ENCODE measurements around the gene NINJ1. TPM values are rescaled to one million over a fixed set of nuclear protein-coding genes. Genes with fewer than 3 reads are reported as not detected.
A peak's percentile ranks its signal among the peaks of the same experiment; 100 is the strongest.

Gene NINJ1
- total and polyA plus RNA-seq, 2 of the 13 experiments (the other 11 are each of a cell fraction or from before 2014, with no cell fraction given), result 81.2 to 92.1 TPM

DNA sequence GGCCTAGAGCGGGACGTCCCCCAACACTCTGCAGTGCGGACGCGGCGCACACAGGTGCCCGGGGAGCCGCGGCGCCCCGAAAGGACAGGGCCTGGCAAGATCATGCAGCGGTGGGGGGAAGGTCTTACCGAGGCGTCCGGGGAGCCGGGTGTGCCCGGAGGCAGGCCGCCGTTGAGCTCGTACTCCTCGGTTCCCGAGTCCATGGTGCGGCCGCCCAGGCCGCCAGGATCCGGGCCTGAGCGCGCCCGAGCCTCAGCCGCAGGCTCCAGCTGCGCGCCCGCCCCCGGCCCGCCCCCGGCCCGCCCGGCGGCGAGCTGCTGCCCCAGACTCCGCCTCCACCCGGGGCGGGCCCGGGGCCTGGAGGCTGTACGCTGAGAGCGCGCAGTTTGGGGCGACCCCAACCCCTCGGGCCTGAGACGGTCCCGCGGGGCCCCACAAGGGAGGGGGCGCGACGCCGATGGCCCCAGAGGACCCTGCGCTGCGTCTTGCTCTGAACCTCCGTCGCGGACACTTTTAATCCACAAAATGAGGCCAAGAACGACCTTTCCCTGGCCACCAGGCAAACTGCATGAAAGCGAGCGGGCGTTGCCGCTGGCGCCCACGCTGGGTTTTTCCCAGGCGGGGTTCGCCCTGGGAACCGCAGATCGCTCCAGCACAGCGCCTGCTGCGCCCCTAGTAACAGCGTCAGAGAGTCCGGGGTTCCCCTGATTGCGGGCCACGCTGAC, at the start of gene NINJ1 (continued):
- no peak for TF ChIP-seq STAT5B (CRISPR knock-in tag; IDR thresholded peaks at IDR 0.05)
- TF ChIP-seq TAF15 (IDR thresholded peaks at IDR 0.05; ENCODE audit: low read depth, low read length, poor library complexity, severe bottlenecking), result peak; percentile 12
- TF ChIP-seq NFE2L2 (IDR thresholded peaks at IDR 0.05; ENCODE audit: low read length), result no peak
- no peak for TF ChIP-seq SSRP1 (CRISPR knock-in tag; IDR thresholded peaks at IDR 0.05)
- no peak for TF ChIP-seq CBX1 (IDR thresholded peaks at IDR 0.05; ENCODE audit: low read depth)
- no peak for TF ChIP-seq ERF (CRISPR knock-in tag; IDR thresholded peaks at IDR 0.05)
- no peak for TF ChIP-seq ZNF296 (CRISPR knock-in tag; conservative IDR thresholded peaks at IDR 0.05)
- TF ChIP-seq XBP1 (CRISPR knock-in tag; IDR thresholded peaks at IDR 0.05), result peak; percentile 12; the same call in 1 of the 2 replicates
- TF ChIP-seq RBFOX2 (IDR thresholded peaks at IDR 0.05; ENCODE audit: low read depth, low read length), result peak; percentile 88
- TF ChIP-seq SP4 (CRISPR knock-in tag; IDR thresholded peaks at IDR 0.05), result no peak; the same call in 1 of the 2 replicates
- no peak for TF ChIP-seq TOE1 (CRISPR knock-in tag; IDR thresholded peaks at IDR 0.05)
- TF ChIP-seq, protein P1, sequence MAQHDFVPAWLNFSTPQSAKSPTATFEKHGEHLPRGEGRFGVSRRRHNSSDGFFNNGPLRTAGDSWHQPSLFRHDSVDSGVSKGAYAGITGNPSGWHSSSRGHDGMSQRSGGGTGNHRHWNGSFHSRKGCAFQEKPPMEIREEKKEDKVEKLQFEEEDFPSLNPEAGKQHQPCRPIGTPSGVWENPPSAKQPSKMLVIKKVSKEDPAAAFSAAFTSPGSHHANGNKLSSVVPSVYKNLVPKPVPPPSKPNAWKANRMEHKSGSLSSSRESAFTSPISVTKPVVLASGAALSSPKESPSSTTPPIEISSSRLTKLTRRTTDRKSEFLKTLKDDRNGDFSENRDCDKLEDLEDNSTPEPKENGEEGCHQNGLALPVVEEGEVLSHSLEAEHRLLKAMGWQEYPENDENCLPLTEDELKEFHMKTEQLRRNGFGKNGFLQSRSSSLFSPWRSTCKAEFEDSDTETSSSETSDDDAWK (CRISPR knock-in tag; IDR thresholded peaks at IDR 0.05), result no peak
- TF ChIP-seq HES4 (CRISPR knock-in tag; IDR thresholded peaks at IDR 0.05; ENCODE audit: borderline replicate concordance), result no peak
- peak; percentile 72; the same call in 1 of the 2 replicates for TF ChIP-seq ZNF546 (CRISPR knock-in tag; conservative IDR thresholded peaks at IDR 0.05)
- 0 out of 2 replicates have a peak, but pooled peaks have one; percentile 2 for TF ChIP-seq SALL1 (CRISPR knock-in tag; IDR thresholded peaks at IDR 0.05)
- TF ChIP-seq, protein P2, sequence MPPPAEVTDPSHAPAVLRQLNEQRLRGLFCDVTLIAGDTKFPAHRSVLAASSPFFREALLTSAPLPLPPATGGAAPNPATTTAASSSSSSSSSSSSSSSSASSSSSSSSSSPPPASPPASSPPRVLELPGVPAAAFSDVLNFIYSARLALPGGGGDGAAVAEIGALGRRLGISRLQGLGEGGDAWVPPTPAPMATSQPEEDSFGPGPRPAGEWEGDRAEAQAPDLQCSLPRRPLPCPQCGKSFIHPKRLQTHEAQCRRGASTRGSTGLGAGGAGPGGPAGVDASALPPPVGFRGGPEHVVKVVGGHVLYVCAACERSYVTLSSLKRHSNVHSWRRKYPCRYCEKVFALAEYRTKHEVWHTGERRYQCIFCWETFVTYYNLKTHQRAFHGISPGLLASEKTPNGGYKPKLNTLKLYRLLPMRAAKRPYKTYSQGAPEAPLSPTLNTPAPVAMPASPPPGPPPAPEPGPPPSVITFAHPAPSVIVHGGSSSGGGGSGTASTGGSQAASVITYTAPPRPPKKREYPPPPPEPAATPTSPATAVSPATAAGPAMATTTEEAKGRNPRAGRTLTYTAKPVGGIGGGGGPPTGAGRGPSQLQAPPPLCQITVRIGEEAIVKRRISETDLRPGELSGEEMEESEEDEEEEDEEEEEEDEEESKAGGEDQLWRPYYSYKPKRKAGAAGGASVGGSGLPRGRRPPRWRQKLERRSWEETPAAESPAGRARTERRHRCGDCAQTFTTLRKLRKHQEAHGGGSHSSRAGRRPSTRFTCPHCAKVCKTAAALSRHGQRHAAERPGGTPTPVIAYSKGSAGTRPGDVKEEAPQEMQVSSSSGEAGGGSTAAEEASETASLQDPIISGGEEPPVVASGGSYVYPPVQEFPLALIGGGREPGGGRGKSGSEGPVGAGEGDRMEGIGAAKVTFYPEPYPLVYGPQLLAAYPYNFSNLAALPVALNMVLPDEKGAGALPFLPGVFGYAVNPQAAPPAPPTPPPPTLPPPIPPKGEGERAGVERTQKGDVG (CRISPR knock-in tag; IDR thresholded peaks at IDR 0.05; ENCODE audit: borderline replicate concordance), result 0 out of 2 replicates have a peak, but pooled peaks have one; percentile 1
- TF ChIP-seq, protein P3, sequence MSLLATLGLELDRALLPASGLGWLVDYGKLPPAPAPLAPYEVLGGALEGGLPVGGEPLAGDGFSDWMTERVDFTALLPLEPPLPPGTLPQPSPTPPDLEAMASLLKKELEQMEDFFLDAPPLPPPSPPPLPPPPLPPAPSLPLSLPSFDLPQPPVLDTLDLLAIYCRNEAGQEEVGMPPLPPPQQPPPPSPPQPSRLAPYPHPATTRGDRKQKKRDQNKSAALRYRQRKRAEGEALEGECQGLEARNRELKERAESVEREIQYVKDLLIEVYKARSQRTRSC (CRISPR knock-in tag; IDR thresholded peaks at IDR 0.05; ENCODE audit: low read depth), result no peak
- TF ChIP-seq IKZF4 (CRISPR knock-in tag; IDR thresholded peaks at IDR 0.05; ENCODE audit: borderline replicate concordance, low read depth, not compliant biosample characterization), result no peak
- no peak for TF ChIP-seq AKAP8 (CRISPR knock-in tag; IDR thresholded peaks at IDR 0.05)
- TF ChIP-seq SP1 (IDR thresholded peaks at IDR 0.05), result no peak
- peak; percentile 4; the same call in 1 of the 2 replicates for TF ChIP-seq SP1 (CRISPR knock-in tag; IDR thresholded peaks at IDR 0.05)
- no peak for TF ChIP-seq HMGA1 (CRISPR knock-in tag; conservative IDR thresholded peaks at IDR 0.05)
- 0 out of 2 replicates have a peak, but pooled peaks have one; percentile 31 for TF ChIP-seq ZFYVE20 (CRISPR knock-in tag; IDR thresholded peaks at IDR 0.05; ENCODE audit: borderline replicate concordance, low read depth)
- TF ChIP-seq ZNF570 (CRISPR knock-in tag; IDR thresholded peaks at IDR 0.05; ENCODE audit: borderline replicate concordance), result no peak
- no peak; the same call in 1 of the 2 replicates for TF ChIP-seq ZNF441 (CRISPR knock-in tag; IDR thresholded peaks at IDR 0.05; ENCODE audit: borderline replicate concordance)
- TF ChIP-seq GATA4 (IDR thresholded peaks at IDR 0.05; ENCODE audit: borderline replicate concordance, low read depth), result peak; percentile 20; the same call in 1 of the 2 replicates
- TF ChIP-seq ZNF777 (CRISPR knock-in tag; IDR thresholded peaks at IDR 0.05), result peak; percentile 59; the same call in 1 of the 2 replicates
- no peak for TF ChIP-seq RFX1 (IDR thresholded peaks at IDR 0.05)
